GM12878 (cell line): Measurements from ENCODE around the gene SLC2A3.

Experiments
- NRF1 ChIP-seq: conservative IDR thresholded peaks from 2 replicates; pipeline ENCODE4 v1.6.1; 2011; ENCODE audit warnings: mild to moderate bottlenecking, low read depth, low read length, improper control_type of control experiment
- SRF ChIP-seq, 2 experiments: IDR thresholded peaks; 2 replicates each; pipeline ENCODE4 v1.6.1; 2011; ENCODE audit warnings: low read depth in 2 of 2, low read length in 2 of 2, mild to moderate bottlenecking in 1 of 2, moderate library complexity in 1 of 2

DNA sequence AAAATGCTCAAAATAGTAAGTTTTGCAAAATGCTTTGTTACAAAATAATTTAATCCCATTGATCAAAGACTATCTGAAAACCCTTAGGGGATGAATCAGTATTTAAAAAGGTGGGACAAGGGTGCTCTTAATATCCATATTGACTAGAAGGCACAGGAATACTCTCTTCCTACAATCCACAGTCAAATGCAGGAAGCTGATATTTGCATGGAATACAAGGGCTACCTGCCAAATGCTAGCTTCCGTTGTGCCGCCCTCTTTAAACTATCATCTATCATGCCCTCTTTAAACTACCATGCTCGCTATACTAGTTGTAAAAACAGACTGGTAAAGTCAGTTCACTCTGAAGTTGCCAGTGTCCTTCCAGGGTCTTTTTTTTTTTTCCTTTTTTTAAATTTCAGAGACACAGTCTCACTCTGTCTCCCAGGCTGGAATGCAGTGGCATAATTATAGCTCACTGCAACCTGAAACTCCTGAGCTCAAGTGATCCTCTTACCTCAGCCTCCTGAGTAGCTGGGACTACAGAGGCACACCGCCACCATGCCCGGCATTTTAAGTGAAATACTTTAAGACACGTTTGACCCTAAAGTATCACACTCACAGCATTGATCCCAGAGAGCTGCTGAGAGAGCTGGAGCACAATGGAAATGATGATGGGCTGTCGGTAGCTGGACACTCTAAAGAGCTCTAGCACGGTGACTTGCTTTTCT is 6.7 kb downstream of the SLC2A3 start:
- no peak for TF ChIP-seq SRF (IDR thresholded peaks at IDR 0.05; ENCODE audit: low read depth in 2 of 2, low read length in 2 of 2)
- no peak for TF ChIP-seq NRF1
